Bronchial epithelial cell (primary cell): ENCODE results near the gene SH3BGRL2. TPM values are rescaled to one million over a fixed set of nuclear protein-coding genes. Genes with fewer than 3 reads are reported as not detected.
"Not testable (repeated sequence)": the region's sequence is repeated elsewhere in the genome, so short reads cannot be mapped to it uniquely, and the experiment has no call there.

Experiments used
- DNase-seq: peaks from one replicate; pipeline ENCODE4 v3.0.0-alpha.2; 2010; ENCODE audit warnings: low read depth
- FAIRE-seq: peaks from 2 replicates; lab custom pipeline; 2011; peaks lifted over from hg19 to GRCh38; lab: Jason Lieb, UNC
- H3K27me3 ChIP-seq: 2 replicates; pipeline ENCODE4 v1.5.1; 2011; ENCODE audit warnings: low read length; ENCODE audit not compliant: control insufficient read depth, insufficient read depth
- H3K36me3 ChIP-seq: 2 replicates; pipeline ENCODE4 v1.5.1; 2011; ENCODE audit warnings: low read length; ENCODE audit not compliant: control insufficient read depth, insufficient read depth
- H3K4me3 ChIP-seq: 2 replicates; pipeline ENCODE4 v1.5.1; 2011; ENCODE audit warnings: mild to moderate bottlenecking, low read depth, low read length, control low read depth
- total RNA-seq: library from RNA; depleted of rRNA; stranded (reverse); fragments of >200 nt; gene quantifications from 2 replicates; pipeline ENCODE4 v1.2.1, GENCODE V29; 2014
- TF ChIP-seq, protein P1 (sequence below): IDR thresholded peaks from 2 replicates; pipeline ENCODE4 v1.5.1; 2011; ENCODE audit warnings: mild to moderate bottlenecking, moderate library complexity, low read length, control low read depth, inconsistent platforms; ENCODE audit not compliant: insufficient read depth, severe bottlenecking

The SH3BGRL2 gene
- total RNA-seq, 1 donor from 2014 or later = 15.0 TPM

DNA sequence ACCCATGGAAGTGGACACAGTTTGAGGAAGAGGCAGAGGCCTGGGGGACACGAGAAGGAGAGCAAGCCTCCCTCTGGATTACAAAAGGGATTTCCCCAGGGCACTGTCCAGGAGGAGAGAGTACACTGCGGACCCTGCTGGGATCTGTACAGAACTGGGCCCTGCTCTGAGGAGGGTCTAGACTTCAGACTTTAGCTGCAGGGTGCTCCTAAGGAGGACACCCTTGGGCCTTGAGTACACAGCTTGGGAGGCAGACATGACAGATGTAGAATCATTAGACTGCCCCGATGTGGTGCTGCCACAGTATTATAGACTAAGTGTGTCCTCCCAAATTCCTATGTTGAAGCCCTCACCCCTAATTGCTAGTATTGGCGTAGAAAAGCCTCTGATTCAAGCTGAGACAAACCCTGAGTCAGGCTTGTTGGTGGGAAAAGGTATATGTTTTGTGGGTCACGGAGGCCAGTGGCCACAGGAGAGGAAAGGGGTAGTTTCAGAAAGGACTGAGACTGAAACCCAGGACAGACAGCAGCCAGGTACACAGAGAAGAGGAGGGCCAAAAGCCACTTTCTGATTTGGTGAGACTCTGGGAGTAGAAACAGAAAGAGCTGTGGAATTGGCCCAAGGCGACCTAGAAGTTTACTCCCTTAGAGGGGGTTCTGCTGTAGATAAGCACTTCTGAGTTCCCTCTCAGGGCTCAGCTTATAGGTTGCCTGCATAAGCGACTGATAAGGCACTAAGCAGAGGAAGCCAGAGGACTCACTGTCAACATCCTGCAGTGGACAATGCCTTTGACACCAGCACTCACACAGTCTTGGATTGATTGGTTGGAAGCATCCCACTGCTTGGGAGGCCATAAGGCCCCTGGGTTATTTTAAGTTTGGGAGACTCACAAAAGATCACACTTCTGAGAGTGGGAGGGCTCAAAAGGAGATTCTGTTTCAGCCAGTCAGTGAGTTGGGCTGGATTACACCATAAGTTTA lies 16.5 kb upstream of the SH3BGRL2 start:
- no peaks in the 10 kb centered on the region for H3K36me3 ChIP-seq
- no peak overlapping the region for H3K4me3 ChIP-seq
- no peak for DNase-seq
- H3K27me3 ChIP-seq = no peaks in the 10 kb centered on the region
- TF ChIP-seq, protein P1, sequence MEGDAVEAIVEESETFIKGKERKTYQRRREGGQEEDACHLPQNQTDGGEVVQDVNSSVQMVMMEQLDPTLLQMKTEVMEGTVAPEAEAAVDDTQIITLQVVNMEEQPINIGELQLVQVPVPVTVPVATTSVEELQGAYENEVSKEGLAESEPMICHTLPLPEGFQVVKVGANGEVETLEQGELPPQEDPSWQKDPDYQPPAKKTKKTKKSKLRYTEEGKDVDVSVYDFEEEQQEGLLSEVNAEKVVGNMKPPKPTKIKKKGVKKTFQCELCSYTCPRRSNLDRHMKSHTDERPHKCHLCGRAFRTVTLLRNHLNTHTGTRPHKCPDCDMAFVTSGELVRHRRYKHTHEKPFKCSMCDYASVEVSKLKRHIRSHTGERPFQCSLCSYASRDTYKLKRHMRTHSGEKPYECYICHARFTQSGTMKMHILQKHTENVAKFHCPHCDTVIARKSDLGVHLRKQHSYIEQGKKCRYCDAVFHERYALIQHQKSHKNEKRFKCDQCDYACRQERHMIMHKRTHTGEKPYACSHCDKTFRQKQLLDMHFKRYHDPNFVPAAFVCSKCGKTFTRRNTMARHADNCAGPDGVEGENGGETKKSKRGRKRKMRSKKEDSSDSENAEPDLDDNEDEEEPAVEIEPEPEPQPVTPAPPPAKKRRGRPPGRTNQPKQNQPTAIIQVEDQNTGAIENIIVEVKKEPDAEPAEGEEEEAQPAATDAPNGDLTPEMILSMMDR = no peak
- FAIRE-seq = no peak

DNA sequence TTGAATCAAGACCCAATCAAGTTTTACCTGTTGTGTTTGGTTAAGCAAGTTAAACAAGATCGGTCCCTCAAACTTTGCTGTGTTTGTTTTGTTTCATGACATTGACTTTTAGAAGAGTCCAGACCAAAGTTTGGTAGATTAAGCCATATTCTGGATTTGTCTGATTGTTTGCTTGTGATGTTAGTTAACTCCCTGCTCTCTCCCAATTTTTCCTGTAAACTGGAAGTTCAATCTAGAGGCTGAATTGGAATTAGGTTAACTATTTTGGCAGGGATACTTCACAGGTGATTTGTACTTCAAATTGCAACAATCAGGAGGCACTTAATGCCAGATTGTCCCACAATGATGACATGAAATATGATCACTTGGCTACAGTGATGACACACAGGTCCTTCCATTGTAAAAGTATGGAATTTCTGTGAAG lies 13.6 kb upstream of the SH3BGRL2 start:
- FAIRE-seq (no peak), DNase-seq (no peak)

DNA sequence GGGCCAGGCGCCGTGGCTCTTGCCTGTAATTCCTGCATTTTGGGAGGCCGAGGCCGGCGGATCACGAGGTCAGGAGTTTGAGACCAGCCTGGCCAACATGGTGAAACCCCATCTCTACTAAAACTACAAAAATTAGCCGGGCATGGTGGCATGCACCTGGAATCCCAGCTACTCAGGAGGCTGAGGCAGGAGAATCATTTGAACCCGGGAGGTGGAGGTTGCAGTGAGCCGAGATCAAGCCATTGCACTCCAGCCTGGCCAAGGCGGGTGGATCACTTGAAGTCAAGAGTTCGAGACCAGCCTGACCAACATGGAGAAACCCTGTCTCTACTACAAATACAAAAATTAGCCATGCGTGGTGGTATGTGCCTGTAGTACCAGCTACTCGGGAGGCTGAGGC lies 12.7 kb upstream of the SH3BGRL2 start:
- not testable (repeated sequence) for H3K36me3 ChIP-seq, FAIRE-seq, H3K27me3 ChIP-seq, DNase-seq, H3K4me3 ChIP-seq

More for the DNA sequence above, 13.6 kb upstream of the SH3BGRL2 start:
- Histone ChIP-seq H3K36me3 (no peaks in the 10 kb centered on the region), H3K27me3 (no peaks in the 10 kb centered on the region), H3K4me3 (no peak overlapping the region)
- TF ChIP-seq, protein P1 = no peak

DNA sequence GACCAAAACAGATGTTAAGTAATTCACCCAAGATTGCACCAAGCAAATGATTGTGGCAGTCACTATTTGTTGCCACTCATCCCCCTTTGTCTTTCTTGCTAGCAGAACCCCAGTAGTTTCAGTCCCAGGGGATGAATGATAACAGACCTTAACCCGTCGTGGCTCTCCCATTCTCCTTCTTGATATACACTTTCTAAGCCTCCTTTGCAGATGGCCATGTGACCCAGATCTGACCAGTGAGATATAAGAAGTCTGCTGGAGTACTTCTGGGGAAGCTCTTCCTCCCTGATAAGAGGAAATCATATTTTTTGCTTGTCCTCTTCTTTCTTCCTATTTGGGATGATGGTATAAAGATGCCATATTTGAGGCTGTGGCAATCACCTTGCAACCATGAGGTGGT lies 9.6 kb upstream of the SH3BGRL2 start:
- Histone ChIP-seq H3K36me3 (no peaks in the 10 kb centered on the region), H3K4me3 (no peak overlapping the region), H3K27me3 (no peaks in the 10 kb centered on the region)
- DNase-seq (no peak), FAIRE-seq (no peak)
- TF ChIP-seq, protein P1 = no peak

DNA sequence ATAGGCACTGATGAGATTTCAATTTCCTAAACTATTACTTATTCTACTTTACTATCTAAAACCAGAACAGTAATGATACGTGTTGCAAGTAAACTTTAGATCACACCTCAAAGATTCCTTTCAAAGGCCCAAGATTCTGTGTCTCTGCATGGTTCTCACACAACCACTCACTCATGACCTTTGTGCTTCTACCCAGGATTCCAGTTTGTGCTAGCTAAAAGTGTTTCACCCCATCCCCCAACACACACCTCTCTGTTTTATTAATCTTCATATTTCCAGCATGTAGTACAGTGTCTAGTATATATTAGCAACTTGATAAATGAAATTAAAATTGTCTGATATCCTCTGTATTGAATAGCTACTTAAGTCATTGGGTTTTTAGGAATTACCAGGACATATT lies 8.8 kb upstream of the SH3BGRL2 start:
- H3K4me3 ChIP-seq = no peak overlapping the region
- FAIRE-seq (no peak), DNase-seq (no peak)
- TF ChIP-seq, protein P1 = no peak
- no peaks in the 10 kb centered on the region for H3K36me3 ChIP-seq
- no peaks in the 10 kb centered on the region for H3K27me3 ChIP-seq

DNA sequence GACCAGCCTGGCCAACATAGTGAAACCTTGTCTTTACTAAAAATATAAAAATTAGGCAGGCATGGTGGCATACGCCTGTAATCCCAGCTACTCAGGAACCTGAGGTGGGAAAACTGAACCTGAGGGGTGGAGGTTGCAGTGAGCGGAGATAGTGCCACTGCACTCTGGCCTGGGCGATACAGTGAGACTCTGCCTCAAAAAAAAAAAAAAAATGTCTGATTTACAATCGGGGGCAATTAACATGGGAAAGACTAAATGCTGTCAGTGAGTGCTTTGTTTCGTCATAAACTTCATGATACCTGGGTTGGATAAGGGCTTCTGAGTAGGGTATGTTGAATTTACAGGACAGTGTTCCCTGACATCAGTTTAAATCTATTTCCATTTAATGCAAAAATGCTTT lies 8.0 kb upstream of the SH3BGRL2 start:
- no peak for FAIRE-seq
- TF ChIP-seq, protein P1 = no peak
- no peaks in the 10 kb centered on the region for H3K27me3 ChIP-seq

More for the DNA sequence above, 8.0 kb upstream of the SH3BGRL2 start:
- H3K4me3 ChIP-seq = no peak overlapping the region
- no peaks in the 10 kb centered on the region for H3K36me3 ChIP-seq
- DNase-seq = no peak
